DLD1 (cell line): Measurements from ENCODE around the gene WNT11.

ENCODE experiments used
- in situ Hi-C: cut with HindIII; loops from 2 replicates; pipeline ENCODE4 v1.10.0; 2017; ENCODE audit warnings: low sequenced_read_pairs

WNT11 gene

GRCh38 chr11:76160856-76161255, 45.4 kb downstream of the WNT11 start:
- in situ Hi-C loops, result no loop called here

DNA sequence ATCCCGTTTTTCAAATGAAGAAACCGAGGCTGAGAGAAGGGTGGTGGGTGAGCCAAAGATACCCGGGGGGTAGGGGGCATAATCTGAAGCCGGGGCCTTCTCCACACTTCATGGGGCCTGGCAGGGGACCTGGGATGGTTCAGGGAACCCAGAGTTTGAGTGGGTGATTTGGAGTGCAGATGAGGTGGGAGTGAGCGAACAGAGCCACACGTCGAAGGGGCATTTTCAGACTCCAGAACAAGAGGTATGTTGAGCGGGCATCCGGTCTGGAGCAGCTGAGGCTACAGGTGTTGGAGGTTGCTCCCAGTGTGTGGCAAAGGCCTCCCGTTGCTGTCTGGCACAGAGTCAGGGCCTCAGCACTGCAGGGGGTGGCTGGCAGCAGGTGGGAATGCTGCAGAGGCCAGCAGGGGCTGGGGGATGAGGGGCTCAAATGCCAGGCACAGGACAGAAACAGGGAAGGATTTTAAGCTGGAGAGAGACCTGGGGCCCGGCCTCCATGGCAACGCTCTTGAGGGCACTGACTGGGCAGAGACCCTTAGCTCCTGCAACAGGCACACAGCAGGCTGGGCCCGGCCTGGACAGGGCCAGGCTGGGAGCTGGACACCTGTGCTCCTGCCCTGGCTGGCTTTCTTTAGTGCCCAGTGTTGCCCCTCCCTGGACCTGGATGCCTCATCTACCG, 46.2 kb downstream of the WNT11 start:
- in situ Hi-C loops, result no loop called here

- in situ Hi-C loops, result no loop called here
Observed at GRCh38 chr11:76159303-76159937, 46.9 kb downstream of the WNT11 start.

GRCh38 chr11:76158394-76159302, 47.7 kb downstream of the WNT11 start:
- in situ Hi-C loops, result no loop called here

GRCh38 chr11:76157891-76158290, 48.4 kb downstream of the WNT11 start:
- in situ Hi-C loops, result no loop called here

- in situ Hi-C loops, result no loop called here
Observed at GRCh38 chr11:76156971-76157427, 49.3 kb downstream of the WNT11 start.

- in situ Hi-C loops, result no loop called here
Observed at GRCh38 chr11:76155500-76156227, 50.6 kb downstream of the WNT11 start.

DNA sequence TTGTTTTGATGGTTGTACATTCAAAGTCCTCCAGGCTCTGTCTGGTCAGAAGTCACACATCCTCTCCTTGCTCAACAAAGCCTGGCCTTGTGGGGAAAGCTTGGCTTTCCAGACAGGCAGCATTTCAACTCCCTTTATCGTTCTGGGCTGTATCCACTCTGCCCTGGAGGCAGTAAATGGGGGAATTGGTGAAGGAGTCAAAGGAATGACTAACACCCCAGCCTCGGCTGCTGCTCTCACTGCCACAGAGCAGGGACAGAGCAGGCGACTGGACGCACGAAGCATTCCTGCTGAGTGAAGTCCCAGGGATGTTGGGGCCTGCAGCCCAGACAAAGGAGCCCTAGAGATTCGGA, 52.8 kb downstream of the WNT11 start:
- in situ Hi-C loops, result no loop called here

- in situ Hi-C loops, result no loop called here
Observed at GRCh38 chr11:76152741-76153570, 53.3 kb downstream of the WNT11 start.

- in situ Hi-C loops, result no loop called here
Observed at GRCh38 chr11:76152086-76152681, 54.1 kb downstream of the WNT11 start.

DNA sequence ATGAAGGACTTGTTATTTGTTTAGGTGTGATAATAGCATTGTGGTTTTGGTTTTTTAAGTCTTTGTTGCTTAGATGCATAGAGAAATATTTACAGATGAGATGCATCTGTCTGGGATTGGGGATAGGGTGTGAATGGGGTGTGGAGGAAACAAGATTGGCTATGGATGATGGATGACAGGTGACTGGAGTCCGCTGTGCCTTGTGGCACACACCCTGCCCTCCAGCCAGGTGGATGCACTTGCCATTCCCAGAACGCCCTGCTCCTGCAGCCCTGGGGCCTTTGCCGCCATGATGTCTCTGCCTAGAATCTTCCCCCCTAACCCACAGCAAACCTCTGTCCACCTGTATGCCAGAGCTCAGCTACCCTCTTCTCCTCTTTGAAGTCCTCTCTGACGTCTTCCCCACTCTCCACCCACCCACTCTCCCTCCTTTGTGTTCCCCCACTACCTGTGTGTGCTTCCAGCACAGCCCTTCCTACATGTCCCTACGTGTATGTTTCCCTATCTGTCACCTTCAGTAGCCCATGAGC, 54.7 kb downstream of the WNT11 start:
- in situ Hi-C loops, result no loop called here

DNA sequence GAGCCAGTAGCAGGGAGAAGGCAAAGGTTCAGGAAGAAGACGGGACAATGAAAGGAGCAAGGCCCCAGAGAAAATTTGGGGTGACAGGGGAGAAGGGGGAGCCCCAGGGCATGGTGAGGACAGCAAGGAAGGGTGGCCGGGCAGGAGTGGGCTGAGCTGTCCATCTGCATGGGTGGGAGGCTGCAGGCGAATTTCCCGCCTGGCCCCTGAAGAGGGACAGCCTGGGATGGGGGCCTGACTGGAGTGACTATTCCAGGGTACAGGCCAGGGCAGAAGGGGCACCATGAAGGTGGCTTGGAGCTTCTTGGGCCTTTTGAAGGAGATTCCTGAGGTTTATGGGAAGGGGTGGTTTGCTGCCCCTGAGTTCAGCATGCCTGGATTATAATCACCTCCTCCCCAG, 56.2 kb downstream of the WNT11 start:
- in situ Hi-C loops, result no loop called here

GRCh38 chr11:76149713-76150112, 56.6 kb downstream of the WNT11 start:
- in situ Hi-C loops, result no loop called here

GRCh38 chr11:76148941-76149613, 57.2 kb downstream of the WNT11 start:
- in situ Hi-C loops, result no loop called here

- in situ Hi-C loops, result no loop called here
Observed at GRCh38 chr11:76148231-76148630, 58.1 kb downstream of the WNT11 start.

GRCh38 chr11:76147106-76147740, 59.1 kb downstream of the WNT11 start:
- in situ Hi-C loops, result no loop called here

DNA sequence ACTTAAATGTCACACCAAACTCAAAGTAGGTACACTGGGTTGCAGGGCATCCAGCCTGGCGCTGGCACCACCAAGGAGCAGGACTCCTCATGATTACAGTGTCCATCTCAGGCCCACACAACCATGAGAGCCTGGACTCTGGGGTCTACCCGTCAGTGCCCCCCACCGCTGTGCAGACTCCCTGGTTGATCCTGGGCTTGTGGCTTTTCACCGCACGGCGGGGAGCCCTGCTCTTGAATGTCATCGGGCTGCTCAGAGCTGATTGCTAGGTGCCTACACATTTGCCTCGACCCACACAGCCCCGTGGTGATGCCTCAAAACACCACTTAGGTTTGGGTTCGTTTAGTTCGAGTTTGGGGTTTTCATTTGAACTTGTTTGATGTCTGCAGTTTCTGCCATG, 63.0 kb downstream of the WNT11 start:
- in situ Hi-C loops, result no loop called here

- in situ Hi-C loops, result no loop called here
Observed at GRCh38 chr11:76141901-76142588, 64.3 kb downstream of the WNT11 start.
